ENCODE data around the gene SYCN.

GRCh38 chr19:39193803-39194202 lies 10.3 kb downstream of the SYCN start:
- TF ChIP-seq CTCF (conservative IDR thresholded peaks at IDR 0.05; ENCODE audit: low read length) (no peak), EZH2phosphoT487 (IDR thresholded peaks at IDR 0.05; ENCODE audit: borderline replicate concordance, low read depth, low read length) (no peak)

Measured in OCI-LY7 (cell line).